ENCODE results near the gene NMT2. TPM values are rescaled to one million over a fixed set of nuclear protein-coding genes. Genes with fewer than 3 reads are reported as not detected.

Gene NMT2
- total RNA-seq, 1 donor from 2014 or later, result 39.6 TPM

GRCh38 chr10:15189133-15189885 is 20.8 kb upstream of the NMT2 start:
- H3K4me1 Mint-ChIP-seq (ENCODE audit: low read depth), result peaks cover 5% of the 10 kb centered on the region
- no peak overlapping the region for H3K27ac Mint-ChIP-seq
- no peaks in the 10 kb centered on the region for H3K9me3 Mint-ChIP-seq (ENCODE audit: low read depth)
- no peak for TF ChIP-seq CTCF (IDR thresholded peaks at IDR 0.05; ENCODE audit: unreplicated experiment)
- peaks cover 1% of the 10 kb centered on the region for H3K36me3 Mint-ChIP-seq (ENCODE audit: insufficient read depth)
- no peaks in the 10 kb centered on the region for H3K27me3 Mint-ChIP-seq
- no peak for DNase-seq (ENCODE audit: low spot score, unreplicated experiment)
- no peak overlapping the region for H3K4me3 Mint-ChIP-seq (ENCODE audit: low read depth)

- Mint-ChIP-seq H3K27me3 (no peaks in the 10 kb centered on the region), H3K4me3 (ENCODE audit: low read depth) (no peak overlapping the region)
Measured at GRCh38 chr10:15188603-15189002, 20.1 kb upstream of the NMT2 start.

DNA sequence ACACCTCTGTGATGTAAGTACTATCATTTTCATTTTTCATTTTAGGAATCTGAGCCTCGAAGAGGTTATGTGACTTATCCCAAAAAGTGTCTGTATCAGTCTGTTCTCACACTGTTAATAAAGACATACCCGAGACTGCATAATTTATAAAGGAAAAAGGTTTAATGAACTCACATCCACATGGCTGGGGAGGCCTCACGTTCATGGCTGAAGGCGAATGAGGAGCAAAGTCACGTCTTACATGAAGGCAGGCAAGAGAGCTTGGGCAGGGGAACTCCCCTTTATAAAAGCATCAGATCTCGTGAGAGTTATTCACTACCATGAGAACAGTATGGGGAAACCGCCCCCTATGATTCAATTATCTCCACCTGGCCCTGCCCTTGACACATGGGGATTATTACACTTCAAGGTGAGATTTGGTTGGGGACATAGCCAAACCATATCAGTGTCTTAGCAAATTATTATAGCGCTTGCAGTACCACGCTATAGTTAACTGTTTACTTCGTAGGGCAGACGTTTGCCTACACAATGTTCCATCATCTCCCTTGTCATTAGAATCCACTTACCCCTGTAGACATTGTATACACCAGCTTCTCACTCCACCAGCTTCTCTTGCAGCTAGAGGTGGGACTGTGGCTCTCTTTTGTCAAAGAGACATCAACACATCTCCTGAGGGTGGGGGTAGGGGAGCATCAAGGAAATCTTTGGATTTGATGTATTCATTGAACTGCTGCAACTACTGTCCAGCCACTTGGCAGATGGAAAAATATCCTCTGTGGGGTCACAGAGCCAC is 15.4 kb upstream of the NMT2 start:
- no peak for TF ChIP-seq CTCF (IDR thresholded peaks at IDR 0.05; ENCODE audit: unreplicated experiment)
- no peaks in the 10 kb centered on the region for H3K9me3 Mint-ChIP-seq (ENCODE audit: low read depth)
- no peak for DNase-seq (ENCODE audit: low spot score, unreplicated experiment)
- H3K27me3 Mint-ChIP-seq, result no peaks in the 10 kb centered on the region
- H3K27ac Mint-ChIP-seq, result no peak overlapping the region
- no peak overlapping the region for H3K4me3 Mint-ChIP-seq (ENCODE audit: low read depth)
- peaks cover 3% of the 10 kb centered on the region for H3K4me1 Mint-ChIP-seq (ENCODE audit: low read depth)
- H3K36me3 Mint-ChIP-seq (ENCODE audit: insufficient read depth), result peaks cover 1% of the 10 kb centered on the region

More at GRCh38 chr10:15188603-15189002, 20.1 kb upstream of the NMT2 start:
- Mint-ChIP-seq H3K9me3 (ENCODE audit: low read depth) (no peaks in the 10 kb centered on the region), H3K4me1 (ENCODE audit: low read depth) (peaks cover 5% of the 10 kb centered on the region), H3K27ac (no peak overlapping the region), H3K36me3 (ENCODE audit: insufficient read depth) (peaks cover 1% of the 10 kb centered on the region)
- no peak for TF ChIP-seq CTCF (IDR thresholded peaks at IDR 0.05; ENCODE audit: unreplicated experiment)
- DNase-seq (ENCODE audit: low spot score, unreplicated experiment), result no peak

DNA sequence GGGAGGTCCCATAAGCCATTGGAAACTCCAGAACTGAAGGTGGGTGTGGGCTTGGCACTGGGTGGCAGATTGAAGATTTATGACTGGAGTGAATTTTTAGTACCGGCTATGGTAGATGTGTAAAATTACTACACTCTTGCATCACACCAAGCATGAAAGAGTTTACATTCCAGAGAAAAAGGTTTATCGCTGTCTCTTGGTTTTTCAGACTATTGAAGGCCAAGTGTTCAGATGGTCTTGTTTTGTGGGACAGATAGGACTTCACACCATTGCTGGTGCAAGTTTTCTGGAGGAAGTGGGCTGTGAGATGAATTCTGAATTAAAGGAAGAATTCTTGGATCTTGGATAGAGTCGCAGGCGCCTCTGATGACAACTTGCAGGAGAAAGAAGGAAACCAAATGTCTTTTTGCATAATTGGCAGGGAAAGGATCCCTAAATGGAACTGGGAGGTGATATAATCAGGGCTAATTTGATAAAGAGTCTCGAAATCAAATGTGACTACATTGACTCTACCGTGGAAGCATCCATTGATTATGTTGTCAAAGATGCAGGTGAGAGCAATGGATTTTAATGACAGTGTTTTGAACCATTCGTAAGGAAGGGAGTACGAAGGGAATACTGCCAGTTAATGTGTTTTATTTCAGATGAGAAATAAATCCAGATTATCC is 14.2 kb upstream of the NMT2 start:
- no peak overlapping the region for H3K4me3 Mint-ChIP-seq (ENCODE audit: low read depth)
- no peaks in the 10 kb centered on the region for H3K27me3 Mint-ChIP-seq
- TF ChIP-seq CTCF (IDR thresholded peaks at IDR 0.05; ENCODE audit: unreplicated experiment), result no peak
- no peak for DNase-seq (ENCODE audit: low spot score, unreplicated experiment)
- no peaks in the 10 kb centered on the region for H3K9me3 Mint-ChIP-seq (ENCODE audit: low read depth)
- H3K36me3 Mint-ChIP-seq (ENCODE audit: insufficient read depth), result peaks cover 1% of the 10 kb centered on the region
- peaks cover 4% of the 10 kb centered on the region for H3K4me1 Mint-ChIP-seq (ENCODE audit: low read depth)
- no peak overlapping the region for H3K27ac Mint-ChIP-seq

DNA sequence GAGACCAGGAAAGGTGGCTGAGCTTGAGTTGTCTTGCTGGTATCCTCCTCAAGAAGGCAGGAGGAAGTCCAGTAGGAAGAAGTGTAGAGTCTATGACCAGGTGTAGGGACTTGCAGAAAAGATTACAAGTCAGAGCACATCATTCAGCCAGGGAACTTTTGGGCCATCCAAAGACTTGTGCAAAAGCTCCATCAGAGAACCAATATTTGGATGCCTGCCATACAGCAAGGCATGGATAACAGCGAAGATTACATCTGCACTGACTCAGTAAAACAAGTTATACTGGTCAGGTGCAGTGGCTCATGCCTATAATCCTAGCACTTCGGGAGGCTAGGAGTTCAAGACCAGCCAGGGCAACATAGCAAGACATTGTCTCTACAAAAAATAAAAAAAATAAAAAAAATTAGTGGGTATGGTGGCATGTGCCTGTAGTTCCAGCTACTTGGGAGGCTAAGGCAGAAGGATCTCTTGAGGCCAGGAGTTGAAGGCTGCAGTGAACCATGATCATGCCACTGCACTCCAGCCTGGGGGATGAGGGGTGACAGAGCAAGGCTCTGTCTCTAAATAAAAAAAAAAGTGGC is 13.2 kb upstream of the NMT2 start:
- TF ChIP-seq CTCF (IDR thresholded peaks at IDR 0.05; ENCODE audit: unreplicated experiment), result no peak
- Mint-ChIP-seq H3K27me3 (no peaks in the 10 kb centered on the region), H3K4me3 (ENCODE audit: low read depth) (no peak overlapping the region), H3K4me1 (ENCODE audit: low read depth) (peaks cover 4% of the 10 kb centered on the region), H3K27ac (no peak overlapping the region), H3K9me3 (ENCODE audit: low read depth) (no peaks in the 10 kb centered on the region), H3K36me3 (ENCODE audit: insufficient read depth) (peaks cover 1% of the 10 kb centered on the region)
- DNase-seq (ENCODE audit: low spot score, unreplicated experiment), result no peak

Measured in progenitor cell of endocrine pancreas (in vitro differentiated cells).